Caki2 (cell line): Measurements from ENCODE around the gene IL23R. TPM values are rescaled to one million over a fixed set of nuclear protein-coding genes. Genes with fewer than 3 reads are reported as not detected.
"Not testable (repeated sequence)": the region's sequence is repeated elsewhere in the genome, so short reads cannot be mapped to it uniquely, and the experiment has no call there.

ENCODE experiments used
- DNase-seq: peaks from one replicate; pipeline ENCODE4 v3.0.0-alpha.2; 2015; ENCODE audit warnings: low read depth
- in situ Hi-C: cut with HindIII; loops from 2 replicates; pipeline ENCODE4 v1.10.0; 2016; ENCODE audit warnings: low sequenced_read_pairs, low pct_unique_long_range_greater_than_20kb, mixed read lengths
- total RNA-seq: library from RNA; depleted of rRNA; stranded (reverse); fragments of >200 nt; shearing (Covaris generic); gene quantifications from 2 replicates; pipeline ENCODE4 v1.2.3, GENCODE V29; 2014; ENCODE audit warnings: low replicate concordance

The IL23R gene
- total RNA-seq, 1 experiment from 2014 or later: not detected

DNA sequence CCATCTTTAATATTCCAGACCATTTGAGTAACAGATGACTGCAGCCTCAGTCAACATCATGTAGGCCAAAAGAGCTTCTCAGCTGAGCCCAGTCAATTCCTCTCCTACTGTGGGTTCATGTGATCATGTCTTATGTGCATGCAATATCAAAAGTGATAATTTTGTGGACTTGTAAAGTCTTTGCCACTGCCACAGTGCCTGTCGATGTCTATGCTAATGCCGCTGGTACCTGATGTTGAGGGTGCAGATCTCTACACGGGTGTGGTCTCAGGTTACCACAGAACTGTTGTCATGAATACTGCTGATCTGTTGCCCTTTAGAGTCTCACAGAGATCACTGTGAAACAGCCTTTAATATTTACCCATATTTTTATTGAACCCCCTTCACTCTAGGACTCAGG lies 20.2 kb upstream of the IL23R start:
- in situ Hi-C loops: no loop called here
- DNase-seq: no peak

DNA sequence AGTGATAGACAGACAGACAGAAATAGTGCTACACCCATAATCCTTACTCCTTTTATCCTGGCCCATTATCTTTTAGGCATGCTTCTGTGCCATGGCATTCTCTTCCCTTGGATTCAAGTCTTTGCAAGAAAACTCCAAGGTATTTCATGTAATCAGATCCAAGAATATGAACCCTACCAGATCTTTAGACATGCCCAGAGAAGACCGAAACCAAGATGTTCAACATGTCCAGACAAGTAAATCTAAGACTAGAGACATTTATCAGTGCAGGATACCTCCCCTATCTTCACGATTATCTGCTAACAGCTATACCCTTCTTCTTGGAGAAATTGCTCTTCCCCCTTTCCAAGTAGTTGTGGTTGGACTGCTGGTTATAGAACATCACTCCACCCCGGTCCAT lies 19.7 kb upstream of the IL23R start:
- DNase-seq: no peak
- in situ Hi-C loops: no loop called here

DNA sequence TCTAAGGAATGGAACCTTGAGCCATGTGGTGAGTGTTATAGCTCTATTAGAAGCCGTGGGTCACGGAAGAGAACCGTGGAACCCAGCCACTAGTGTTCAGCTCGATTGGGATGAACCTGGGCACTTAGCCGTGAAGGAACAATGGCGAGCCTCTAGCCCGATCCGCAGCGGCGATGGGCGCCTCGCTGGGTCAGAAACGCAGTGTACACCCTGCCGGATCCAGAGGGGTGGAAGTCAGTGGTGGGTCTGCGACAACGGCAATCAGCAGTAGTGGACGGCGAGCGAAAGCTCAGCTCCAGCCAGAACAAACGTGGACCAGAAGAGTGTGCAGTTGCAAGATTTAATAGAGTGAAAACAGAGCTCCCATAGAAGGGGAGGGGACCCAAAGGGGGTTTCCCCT lies 18.3 kb upstream of the IL23R start:
- DNase-seq, in situ Hi-C loops: not testable (repeated sequence)

DNA sequence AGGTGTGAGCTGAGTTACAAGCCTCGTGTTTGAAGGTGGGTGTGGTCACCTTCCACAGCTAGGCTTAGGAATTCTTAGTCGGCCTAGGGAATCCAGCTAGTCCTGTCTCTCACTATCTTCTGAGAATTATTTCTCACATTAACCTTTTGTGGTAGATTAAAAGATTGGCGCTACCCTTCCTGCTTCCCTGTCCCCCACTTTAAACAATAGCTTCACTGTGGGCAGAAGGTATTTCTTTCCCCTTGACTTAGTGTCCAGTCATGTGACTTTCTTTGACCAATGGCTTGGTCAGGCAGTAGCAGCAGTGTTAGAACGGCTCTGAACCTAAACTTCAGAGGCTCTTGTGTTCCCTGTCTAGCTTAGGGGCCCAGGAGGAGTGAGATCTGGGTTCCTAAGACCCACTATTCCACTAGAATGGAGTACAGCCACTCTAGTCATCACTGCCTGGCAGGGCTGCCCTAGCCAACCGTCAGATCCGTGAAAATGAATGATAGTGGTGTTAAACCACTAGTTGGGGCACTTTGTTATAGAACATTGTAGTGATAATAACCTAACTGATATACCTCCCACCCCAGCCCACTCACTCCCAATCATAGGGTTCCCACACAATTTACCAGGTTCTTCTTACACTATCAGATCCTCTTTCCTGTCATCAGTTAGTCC lies 17.6 kb upstream of the IL23R start:
- DNase-seq: no peak
- in situ Hi-C loops: no loop called here

DNA sequence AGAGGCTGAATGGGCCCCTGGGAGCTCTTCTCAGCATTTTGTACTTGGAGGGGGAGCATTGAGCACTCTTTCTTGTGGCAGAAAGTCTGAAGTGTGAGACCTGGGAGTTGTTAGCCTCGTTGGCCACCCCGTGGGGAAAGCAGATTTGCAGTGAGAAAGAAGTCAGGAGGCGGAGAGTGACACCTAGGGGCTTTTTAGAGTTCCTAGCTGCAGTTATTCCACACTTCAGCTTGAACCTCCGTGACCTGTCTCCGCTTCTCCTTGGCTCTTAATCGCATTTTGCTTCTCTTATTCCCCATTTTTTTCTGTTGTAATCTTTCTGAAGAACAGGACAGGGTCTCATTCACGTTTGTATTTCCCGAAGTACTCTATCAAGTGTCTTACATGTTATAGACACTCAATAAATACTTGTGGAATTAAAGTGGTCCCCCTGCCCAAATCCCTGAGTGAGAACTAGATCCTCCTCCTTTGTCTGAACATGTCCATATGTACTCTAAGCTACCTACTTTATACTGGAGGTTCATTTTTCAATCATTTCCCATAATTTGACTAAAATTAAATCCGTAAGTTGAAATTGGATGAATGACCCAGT lies 17.0 kb upstream of the IL23R start:
- DNase-seq: peak; percentile 45
- in situ Hi-C loops: no loop called here

DNA sequence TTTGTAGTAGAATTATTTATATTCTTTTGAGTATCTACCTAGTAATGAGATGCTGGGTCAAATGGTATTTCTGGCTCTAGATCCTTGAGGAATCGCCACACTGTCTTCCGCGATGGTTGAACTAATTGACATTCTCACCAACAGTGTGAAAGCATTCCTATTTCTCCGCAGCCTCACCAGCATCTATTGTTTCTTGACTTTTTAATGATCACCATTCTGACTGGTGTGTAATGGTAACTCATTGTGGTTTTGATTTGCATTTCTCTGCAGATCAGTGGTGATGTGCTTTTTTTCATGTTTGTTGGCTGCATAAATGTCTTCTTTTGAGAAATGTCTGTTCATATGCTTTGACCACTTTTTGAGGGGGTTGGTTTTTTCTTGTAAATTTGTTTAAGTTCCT lies 15.3 kb upstream of the IL23R start:
- in situ Hi-C loops: no loop called here
- no peak for DNase-seq

DNA sequence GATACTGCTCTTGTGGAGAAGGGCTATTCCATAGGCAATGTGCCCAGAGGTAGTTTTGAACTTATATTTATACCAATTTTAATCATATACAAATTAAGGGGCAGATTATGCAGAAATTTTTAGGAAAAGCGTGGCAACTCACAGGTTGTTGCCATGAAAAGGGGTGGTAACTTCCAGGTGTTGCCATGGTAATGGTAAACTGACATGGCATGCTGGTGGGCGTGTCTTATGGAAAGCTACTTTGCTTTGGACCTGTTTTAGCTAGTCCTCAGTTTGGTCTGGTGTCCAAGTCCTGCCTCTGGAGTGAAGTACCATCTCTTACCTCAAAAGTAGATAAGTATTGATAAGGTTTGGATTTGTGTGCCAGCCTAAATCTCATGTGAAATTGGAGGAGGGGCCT lies 7.9 kb upstream of the IL23R start:
- in situ Hi-C loops: no loop called here
- DNase-seq: no peak

DNA sequence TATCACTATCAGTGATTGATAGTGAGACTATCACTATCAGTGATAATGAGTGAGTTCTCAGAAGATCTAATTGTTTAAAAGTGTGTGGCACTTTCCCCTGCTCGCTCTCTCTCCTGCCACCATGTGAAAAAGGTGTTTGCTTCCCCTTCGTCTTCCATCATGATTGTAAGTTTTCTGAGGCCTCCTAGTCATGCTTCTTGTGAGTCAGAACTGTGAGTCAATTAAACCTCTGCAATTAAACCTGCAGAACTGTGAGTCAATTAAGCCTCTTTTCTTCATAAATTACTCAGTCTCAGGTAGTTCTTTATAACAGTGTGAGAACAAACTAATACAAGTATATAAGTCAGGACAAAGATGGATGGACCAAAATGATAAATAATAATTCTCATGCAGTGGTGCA lies 7.0 kb upstream of the IL23R start:
- in situ Hi-C loops: no loop called here
- no peak for DNase-seq

DNA sequence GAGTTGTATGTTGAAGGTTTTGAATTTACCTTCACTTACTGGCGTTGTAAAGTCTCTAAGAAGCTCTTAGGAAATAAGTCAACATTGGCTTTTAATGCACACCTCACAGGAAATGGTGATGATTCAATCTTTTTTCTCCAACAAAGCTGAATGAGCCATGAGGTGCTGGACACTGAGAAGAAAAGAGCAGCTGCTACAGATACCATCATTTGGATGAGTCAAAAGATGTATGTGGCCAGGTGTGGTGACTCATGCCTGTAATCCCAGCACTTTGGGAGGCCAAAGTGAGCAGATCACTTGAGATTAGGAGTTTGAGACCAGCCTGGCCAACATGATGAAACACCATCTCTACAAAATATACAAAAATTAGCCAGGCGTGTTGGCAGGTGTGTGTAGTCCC lies 3.3 kb upstream of the IL23R start:
- in situ Hi-C loops: no loop called here
- DNase-seq: peak; percentile 6

DNA sequence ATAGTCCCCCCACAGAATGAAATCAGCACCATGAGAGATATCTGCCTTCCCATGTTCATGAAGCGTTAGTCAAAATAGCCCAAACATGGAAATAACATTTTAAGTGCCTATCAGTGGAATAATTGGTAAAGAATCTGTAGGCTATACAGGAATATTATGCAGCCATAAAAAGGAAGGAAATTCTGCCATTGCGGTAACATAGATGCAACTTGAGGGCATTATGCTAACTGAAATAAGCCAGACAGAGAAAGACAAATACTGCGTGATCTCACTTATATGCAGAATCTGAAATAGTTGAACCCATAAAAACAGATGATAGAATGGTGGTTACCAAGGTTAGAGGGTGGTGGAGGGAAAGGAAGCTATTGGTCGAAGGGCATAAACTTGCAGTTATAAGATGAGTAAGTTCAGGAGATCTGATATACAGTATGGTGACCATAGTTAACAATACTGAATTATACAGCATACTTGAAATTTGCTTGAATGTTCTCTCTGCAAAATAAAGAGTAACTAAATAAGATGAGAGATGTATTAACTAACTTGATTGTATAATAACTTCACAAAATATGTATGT lies 699 bp upstream of the IL23R start:
- DNase-seq: no peak
- in situ Hi-C loops: no loop called here

DNA sequence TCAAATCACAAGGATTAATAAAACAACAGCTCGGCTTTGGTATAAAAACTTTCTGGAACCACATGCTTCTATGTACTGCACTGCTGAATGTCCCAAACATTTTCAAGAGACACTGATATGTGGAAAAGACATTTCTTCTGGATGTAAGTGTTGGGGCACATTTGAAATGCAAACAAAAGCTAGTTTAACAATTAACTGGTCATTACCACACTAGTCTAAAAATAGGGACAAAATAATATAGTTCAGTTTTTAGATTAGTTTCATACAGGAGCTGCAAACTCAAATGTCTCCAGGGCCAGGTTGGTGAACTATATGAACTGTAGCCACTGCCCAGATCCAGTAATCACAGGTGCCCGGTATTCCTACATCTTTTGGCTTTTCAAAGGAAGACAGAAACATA lies 3.2 kb downstream of the IL23R start:
- in situ Hi-C loops: no loop called here
- DNase-seq: no peak

DNA sequence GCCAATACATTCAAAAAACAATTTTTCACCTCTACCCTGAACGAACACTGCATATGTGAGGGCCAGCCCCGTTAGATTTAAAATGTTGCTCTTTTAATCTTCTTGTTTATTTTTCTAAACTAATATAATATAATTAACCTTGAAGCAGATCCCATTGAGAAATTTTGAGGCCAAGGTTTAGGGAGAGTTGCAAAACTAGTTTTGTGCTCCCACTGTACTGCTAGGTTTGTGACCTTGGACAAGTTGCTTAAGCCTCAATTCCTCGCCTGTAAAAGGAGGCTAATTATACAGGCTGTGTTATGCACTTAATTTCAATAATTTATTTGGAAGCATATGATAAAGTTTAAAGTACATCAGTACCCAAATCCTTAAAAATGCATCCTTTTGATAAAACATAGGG lies 3.7 kb downstream of the IL23R start:
- in situ Hi-C loops: no loop called here
- no peak for DNase-seq

DNA sequence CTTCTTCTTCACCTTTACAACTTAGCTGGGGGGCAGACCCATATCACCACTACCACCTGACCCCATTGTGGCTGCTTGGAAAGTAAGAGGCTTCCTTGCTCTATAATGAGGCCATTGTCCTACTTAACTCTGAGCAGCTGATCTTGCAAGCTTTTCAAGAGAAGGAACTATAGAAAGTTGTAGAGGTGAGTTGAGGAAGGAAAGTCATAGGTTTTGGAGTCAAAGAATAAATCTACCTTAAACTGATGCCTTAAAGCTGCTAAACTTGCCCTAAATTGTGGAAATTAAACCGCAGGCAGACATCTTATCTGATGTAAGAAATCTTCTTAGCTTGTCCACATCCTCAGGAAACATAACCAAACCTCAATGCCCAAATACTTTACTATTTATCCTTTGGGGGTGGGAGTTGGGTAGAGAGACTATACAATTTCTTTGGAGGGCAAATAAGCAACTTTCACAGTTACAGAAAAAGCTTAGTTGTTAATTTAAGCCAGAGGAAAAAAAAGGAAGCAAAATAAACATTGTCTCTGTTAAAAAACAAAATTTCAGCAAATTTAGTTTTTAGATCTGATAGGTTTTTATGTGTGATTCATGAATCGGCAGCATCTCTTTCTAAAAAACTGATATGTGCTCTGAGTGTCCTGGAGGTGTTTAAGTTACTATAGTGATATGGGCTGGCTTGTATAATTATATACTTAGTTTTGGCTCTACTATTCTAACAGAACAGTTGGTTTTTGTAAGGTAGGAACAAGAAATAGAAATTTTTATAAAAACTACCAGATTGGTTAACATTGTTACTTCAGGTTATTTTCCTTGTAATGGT lies 4.7 kb downstream of the IL23R start:
- DNase-seq: no peak
- in situ Hi-C loops: no loop called here

DNA sequence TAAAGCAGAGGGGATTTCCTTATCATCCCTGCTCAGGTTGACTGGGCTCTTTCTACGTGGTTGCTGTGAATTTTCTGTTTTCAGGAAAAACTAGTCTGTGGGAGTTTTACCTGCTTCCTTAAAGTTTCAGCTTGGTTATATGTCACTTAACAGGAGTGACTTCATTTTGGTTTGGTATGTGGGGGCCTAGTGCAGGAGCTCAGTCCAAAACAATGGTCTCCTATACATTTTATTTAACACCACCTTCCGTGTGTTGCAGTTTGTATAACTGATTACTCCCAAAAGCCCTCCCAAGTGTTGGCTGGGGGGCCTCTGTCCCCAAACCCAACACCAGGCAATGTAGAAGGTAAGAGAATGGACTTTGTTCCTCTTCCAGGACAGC lies 5.3 kb downstream of the IL23R start:
- no peak for DNase-seq
- in situ Hi-C loops: no loop called here

DNA sequence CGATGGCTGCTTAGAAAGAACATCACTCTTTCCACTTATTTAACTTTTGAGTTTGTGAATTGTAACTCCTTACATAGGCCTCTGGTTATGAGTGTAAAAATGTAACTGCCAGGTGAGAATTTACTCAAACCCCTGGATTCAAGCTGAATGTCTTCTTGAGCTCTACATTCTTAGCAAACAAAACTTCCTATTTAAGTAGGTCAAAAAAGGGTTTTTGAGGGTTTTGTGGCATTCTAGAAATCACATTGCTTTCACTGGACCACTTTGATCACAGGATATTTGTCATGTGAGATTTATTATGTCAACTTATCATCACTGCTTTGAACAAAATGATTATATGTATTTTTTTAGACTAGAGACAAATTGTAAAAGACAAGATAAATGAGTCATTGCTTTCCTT lies 5.7 kb downstream of the IL23R start:
- in situ Hi-C loops: no loop called here
- no peak for DNase-seq

DNA sequence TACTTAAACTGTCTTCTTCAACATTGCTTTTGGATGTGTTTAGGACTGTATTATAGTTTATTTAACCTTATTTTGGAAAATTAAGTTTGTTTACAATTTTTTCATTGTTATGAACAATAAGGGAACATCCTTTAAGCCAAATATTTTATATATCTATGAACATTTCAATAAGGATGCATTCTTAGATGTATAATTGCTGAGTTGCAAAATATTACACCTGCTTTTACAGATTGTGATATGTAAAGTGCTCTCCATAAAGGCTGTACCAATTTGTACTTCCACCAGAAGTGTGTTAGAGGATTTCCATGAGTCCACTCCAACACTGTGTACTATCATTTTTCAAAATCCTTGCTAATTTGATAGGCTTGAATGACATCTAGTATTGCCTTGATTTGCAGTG lies 7.7 kb downstream of the IL23R start:
- in situ Hi-C loops: no loop called here
- no peak for DNase-seq

DNA sequence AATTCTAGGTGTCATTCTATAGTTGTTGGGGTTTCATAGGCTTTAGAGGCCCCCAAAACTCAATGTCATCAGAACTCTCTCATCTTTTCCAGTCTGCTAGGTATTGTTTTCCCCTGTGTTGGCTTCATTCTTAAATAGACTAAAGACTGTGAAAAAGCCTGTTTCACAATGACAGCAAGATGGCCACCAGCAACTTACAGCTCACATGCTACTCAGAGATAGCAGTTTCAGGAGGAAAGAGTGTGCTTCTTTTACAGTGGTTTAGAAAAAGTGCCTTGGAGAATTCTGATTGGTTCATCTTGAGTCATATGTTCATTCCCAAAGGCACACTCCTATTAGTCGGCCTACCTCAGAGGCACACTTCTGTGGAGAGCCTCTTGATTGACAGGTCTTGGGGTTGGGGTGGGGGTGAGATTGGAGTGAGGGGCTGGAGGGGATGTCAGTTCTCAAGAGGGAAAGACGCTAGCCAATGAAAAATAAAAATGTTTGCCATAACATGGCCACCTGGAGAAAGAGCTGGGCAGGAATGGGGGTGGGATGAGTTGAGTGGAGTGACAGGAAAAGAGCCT lies 8.5 kb downstream of the IL23R start:
- no peak for DNase-seq
- in situ Hi-C loops: no loop called here

DNA sequence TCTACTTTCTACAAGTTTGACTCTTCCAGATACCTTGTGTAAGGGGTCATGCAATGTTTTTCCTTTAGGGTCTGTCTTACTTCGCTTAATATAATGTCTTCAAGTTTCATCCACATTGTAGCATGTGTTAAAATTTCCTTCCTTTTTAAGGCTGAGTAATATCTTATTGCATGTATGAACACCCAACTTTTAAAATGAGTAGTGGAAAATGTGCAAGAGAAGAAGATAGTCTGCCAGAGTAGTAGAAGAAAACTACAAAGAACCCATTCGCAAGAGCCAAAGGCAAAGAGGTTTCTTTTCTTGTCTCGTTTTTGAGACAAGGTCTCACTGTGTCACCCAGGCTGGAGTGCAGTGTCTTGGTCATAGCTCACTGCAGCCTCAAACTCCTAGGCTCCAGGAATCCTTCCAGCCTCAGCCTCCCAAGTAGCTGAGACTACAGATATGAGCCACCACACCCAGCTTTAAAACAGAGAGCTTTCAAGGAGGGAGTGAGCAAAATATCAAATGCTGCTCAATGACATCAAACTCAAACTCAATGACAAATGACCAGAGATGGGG lies 9.4 kb downstream of the IL23R start:
- in situ Hi-C loops: no loop called here
- DNase-seq: no peak
